SIG-M5 (cell line): ENCODE measurements around the gene ATP12A.
A peak's percentile ranks its signal among the peaks of the same experiment; 100 is the strongest.

ENCODE experiments used
- DNase-seq: peaks from one replicate; lab custom pipeline; 2025; lab: John Stamatoyannopoulos, UW

The ATP12A gene

GRCh38 chr13:24688111-24688510, 7.9 kb downstream of the ATP12A start:
- no peak for DNase-seq

GRCh38 chr13:24688950-24689349, 8.7 kb downstream of the ATP12A start:
- no peak for DNase-seq

GRCh38 chr13:24691381-24691780, 11.2 kb downstream of the ATP12A start:
- DNase-seq = no peak

GRCh38 chr13:24692561-24692960, 12.4 kb downstream of the ATP12A start:
- no peak for DNase-seq

GRCh38 chr13:24693862-24694471, 13.8 kb downstream of the ATP12A start:
- no peak for DNase-seq

- DNase-seq = no peak
Measured at GRCh38 chr13:24694907-24695306, 14.7 kb downstream of the ATP12A start.

- DNase-seq = no peak
Measured at GRCh38 chr13:24698686-24699085, 18.5 kb downstream of the ATP12A start.

GRCh38 chr13:24699541-24699940, 19.3 kb downstream of the ATP12A start:
- DNase-seq = no peak

GRCh38 chr13:24700539-24700938, 20.3 kb downstream of the ATP12A start:
- DNase-seq = no peak

GRCh38 chr13:24706886-24707585, 26.8 kb downstream of the ATP12A start:
- no peak for DNase-seq

GRCh38 chr13:24709186-24709913, 29.1 kb downstream of the ATP12A start:
- no peak for DNase-seq

- DNase-seq = no peak
Measured at GRCh38 chr13:24713022-24713421, 32.8 kb downstream of the ATP12A start.

- DNase-seq = no peak
Measured at GRCh38 chr13:24716011-24716410, 35.8 kb downstream of the ATP12A start.

- no peak for DNase-seq
Measured at GRCh38 chr13:24716446-24716845, 36.2 kb downstream of the ATP12A start.

GRCh38 chr13:24717217-24717616, 37.0 kb downstream of the ATP12A start:
- DNase-seq = no peak

GRCh38 chr13:24718192-24718965, 38.2 kb downstream of the ATP12A start:
- no peak for DNase-seq

GRCh38 chr13:24719139-24719538, 38.9 kb downstream of the ATP12A start:
- DNase-seq = no peak

- no peak for DNase-seq
Measured at GRCh38 chr13:24723206-24723605, 43.0 kb downstream of the ATP12A start.

- DNase-seq = no peak
Measured at GRCh38 chr13:24724714-24725113, 44.5 kb downstream of the ATP12A start.

GRCh38 chr13:24725379-24725778, 45.2 kb downstream of the ATP12A start:
- DNase-seq = no peak

GRCh38 chr13:24727731-24728601, 47.8 kb downstream of the ATP12A start:
- DNase-seq = peak; percentile 61
